Measurements from ENCODE around the gene HYAL2.
A peak's percentile ranks its signal among the peaks of the same experiment; 100 is the strongest.

The HYAL2 gene

GRCh38 chr3:50322386-50323091 is at the start of gene HYAL2:
Gene HYAL2, minus strand, starts transcription at chr3:50322745. Its CDS starts 2,256 bp downstream, at chr3:50320489.
- peak; percentile 20 for DNase-seq

GRCh38 chr3:50371133-50371685 is 48.7 kb upstream of the HYAL2 start:
- DNase-seq, result no peak

GRCh38 chr3:50370594-50370993 is 48.0 kb upstream of the HYAL2 start:
- DNase-seq, result no peak

GRCh38 chr3:50369012-50369670 is 46.6 kb upstream of the HYAL2 start:
- no peak for DNase-seq

GRCh38 chr3:50365842-50366220 is 43.3 kb upstream of the HYAL2 start:
- no peak for DNase-seq

- no peak for DNase-seq
Measured at GRCh38 chr3:50365080-50365841, 42.7 kb upstream of the HYAL2 start.

GRCh38 chr3:50364573-50365079 is 42.1 kb upstream of the HYAL2 start:
- no peak for DNase-seq

- DNase-seq, result no peak
Measured at GRCh38 chr3:50359760-50360110, 37.2 kb upstream of the HYAL2 start.

GRCh38 chr3:50358911-50359759 is 36.6 kb upstream of the HYAL2 start, which contains the start of gene TMEM115:
Gene TMEM115, minus strand, starts transcription at chr3:50359521. Its CDS starts 458 bp downstream, at chr3:50359063.
- DNase-seq, result peak; percentile 85

GRCh38 chr3:50358355-50358910 is 35.9 kb upstream of the HYAL2 start:
- no peak for DNase-seq

GRCh38 chr3:50357481-50357880 is 34.9 kb upstream of the HYAL2 start:
- no peak for DNase-seq

GRCh38 chr3:50356553-50356952 is 34.0 kb upstream of the HYAL2 start:
- DNase-seq, result no peak

GRCh38 chr3:50355829-50356552 is 33.4 kb upstream of the HYAL2 start:
- DNase-seq, result no peak

- no peak for DNase-seq
Measured at GRCh38 chr3:50354850-50355249, 32.3 kb upstream of the HYAL2 start.

- DNase-seq, result no peak
Measured at GRCh38 chr3:50354186-50354764, 31.7 kb upstream of the HYAL2 start.

GRCh38 chr3:50353245-50354004 is 30.9 kb upstream of the HYAL2 start:
- no peak for DNase-seq

- DNase-seq, result no peak
Measured at GRCh38 chr3:50352781-50353180, 30.2 kb upstream of the HYAL2 start.

- DNase-seq, result no peak
Measured at GRCh38 chr3:50351323-50351697, 28.8 kb upstream of the HYAL2 start.

- peak; percentile 75 for DNase-seq
Measured at GRCh38 chr3:50350527-50351322, 28.2 kb upstream of the HYAL2 start, which contains the start of the genes CYB561D2 and NPRL2. Gene CYB561D2, plus strand, starts transcription at chr3:50350862. Its CDS starts 572 bp downstream, at chr3:50351434. Gene NPRL2, minus strand, starts transcription at chr3:50350775. Its CDS starts 123 bp downstream, at chr3:50350652.
